ENCODE data around the gene FBXO10.

Gene FBXO10

DNA sequence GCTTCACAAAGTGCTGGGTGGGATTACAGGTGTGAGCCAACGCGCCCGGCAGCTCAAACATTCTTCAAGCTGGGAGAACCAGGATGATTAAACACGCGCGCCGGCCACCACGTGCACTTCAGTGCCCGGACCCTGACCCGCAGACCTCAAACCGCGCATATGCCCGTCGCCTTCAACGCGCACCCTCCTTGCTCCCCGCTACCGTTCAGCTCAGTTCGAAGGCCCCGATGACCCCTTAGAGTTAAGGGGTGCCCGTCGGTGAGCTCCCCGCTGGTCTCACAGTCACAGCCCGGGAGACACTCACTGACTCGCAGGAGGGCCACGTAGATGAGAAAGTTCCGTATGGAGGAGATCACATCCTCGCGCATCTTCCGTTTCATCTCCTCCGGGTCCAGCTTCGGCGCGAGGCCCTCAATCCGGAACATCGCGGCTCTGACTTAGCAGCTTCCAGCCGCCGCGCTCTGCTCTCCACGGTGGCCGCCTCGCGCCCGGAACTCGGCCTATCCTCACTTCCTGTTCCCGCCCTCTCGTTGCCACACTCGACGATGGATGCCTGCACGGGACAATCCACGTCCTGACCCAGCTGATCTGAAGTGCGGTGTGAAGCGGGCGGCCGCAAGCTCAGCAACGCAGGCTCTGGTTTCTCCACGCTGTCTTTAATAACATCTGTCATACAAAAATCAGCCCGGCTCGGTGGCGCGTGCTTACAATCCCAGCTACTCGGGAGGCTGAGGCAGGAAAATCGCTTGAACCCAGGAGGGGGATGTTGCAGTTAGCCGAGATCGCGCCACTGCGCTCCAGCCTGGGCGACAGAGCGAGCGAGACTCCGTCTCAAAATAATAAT, 16.1 kb upstream of the FBXO10 start, which contains the start of gene TOMM5:
Gene TOMM5, minus strand, starts transcription at position 490 of the 844 bp plus-strand sequence. Its CDS starts 65 bp downstream, at position 425.
- peak; percentile 96 for DNase-seq

GRCh38 chr9:37587521-37587920, 11.3 kb upstream of the FBXO10 start:
- DNase-seq, result no peak

GRCh38 chr9:37583522-37584121, 7.4 kb upstream of the FBXO10 start:
- DNase-seq, result no peak

GRCh38 chr9:37582548-37583157, 6.5 kb upstream of the FBXO10 start:
- DNase-seq, result peak; percentile 85

- DNase-seq, result no peak
Observed at GRCh38 chr9:37575511-37575914, 667 bp downstream of the FBXO10 start.

DNA sequence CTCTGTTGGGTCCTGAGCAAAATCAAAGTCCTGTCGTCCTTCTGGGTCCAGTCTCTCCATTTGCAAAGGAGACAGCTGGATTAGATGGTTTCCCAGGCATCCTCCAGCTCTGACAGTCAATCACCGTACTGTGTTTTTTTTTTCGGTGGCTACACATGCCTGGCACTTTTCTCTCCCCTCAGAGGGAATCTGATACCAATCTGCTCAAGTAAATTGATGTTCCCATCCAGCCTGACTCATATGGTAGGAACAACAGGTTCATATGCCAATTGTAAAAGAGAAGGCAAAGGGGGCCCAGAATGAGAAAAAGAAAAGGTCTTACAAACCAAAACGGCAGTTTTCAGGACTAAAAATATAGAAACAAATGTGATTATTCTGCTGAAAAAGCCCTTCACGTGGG, 1.2 kb downstream of the FBXO10 start:
- DNase-seq, result no peak

DNA sequence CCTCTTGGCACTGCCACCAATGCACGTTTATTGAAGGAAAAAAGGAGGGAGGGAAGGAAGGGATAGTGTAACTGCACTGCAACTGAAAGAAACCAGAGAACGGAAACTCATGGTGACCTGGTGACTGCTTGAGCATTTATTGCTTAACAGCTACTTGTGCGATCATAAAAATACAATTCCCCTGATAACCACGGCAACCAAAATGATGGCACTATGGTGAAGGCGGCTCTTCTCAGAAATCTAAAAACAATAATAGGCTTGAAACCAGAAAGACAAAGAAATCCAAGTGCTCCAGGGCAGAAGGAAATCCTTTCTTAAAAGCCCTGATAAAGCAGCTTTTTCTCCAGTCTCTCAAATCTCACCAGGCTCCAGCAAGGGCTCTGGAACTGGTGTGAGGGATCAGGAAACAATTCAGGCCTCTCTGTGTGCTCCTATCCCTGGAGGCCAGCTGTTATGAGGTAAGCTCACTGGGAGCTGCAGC, 1.9 kb downstream of the FBXO10 start:
- DNase-seq, result no peak

- DNase-seq, result no peak
Observed at GRCh38 chr9:37571282-37571681, 4.9 kb downstream of the FBXO10 start.

GRCh38 chr9:37566716-37567115, 9.5 kb downstream of the FBXO10 start:
- no peak for DNase-seq

DNA sequence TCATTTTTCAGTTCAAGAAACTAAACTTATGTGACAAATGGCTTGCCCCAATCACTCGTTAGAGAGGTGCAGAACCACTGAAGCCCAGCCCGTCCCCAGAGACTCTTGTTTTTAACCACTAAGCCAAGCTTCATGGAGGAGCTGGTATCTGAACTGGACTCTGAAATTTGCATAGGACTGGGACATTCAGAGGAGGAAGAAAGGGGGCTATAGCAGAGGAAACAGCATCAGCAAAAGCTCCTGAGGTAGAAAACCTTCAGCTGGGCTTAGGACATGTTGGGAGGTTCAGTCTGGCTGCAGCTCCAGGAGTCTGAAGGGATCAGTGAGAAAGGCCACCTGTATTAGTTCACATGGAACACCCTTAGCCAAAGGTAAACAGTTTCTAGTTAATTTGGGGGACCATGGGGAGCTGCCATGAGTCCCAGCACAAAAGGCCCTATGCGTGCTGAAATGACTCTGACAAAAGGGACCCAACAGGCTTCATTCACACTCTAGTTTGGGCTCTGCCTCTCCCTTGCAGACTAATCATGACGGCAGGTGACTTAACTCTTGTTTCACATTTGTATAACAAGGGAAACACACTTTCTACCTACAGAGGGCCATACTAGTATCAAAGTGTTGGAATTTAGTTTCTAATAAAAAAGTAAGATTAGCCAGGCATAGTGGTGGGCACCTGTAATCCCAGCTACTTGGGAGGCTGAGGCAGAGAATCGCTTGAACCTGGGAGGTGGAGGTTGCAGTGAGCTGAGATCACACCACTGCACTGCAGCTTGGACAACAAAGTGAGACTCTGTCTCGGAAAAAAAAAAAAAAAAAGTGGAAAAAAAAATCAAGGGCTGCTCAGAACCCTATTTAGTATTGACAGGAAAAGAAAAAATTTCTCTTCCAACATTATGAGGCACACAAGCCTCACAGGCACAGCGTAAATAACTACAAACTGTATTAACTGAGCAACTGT, 10.2 kb downstream of the FBXO10 start:
- DNase-seq, result no peak

GRCh38 chr9:37564916-37565315, 11.3 kb downstream of the FBXO10 start:
- DNase-seq, result no peak

DNA sequence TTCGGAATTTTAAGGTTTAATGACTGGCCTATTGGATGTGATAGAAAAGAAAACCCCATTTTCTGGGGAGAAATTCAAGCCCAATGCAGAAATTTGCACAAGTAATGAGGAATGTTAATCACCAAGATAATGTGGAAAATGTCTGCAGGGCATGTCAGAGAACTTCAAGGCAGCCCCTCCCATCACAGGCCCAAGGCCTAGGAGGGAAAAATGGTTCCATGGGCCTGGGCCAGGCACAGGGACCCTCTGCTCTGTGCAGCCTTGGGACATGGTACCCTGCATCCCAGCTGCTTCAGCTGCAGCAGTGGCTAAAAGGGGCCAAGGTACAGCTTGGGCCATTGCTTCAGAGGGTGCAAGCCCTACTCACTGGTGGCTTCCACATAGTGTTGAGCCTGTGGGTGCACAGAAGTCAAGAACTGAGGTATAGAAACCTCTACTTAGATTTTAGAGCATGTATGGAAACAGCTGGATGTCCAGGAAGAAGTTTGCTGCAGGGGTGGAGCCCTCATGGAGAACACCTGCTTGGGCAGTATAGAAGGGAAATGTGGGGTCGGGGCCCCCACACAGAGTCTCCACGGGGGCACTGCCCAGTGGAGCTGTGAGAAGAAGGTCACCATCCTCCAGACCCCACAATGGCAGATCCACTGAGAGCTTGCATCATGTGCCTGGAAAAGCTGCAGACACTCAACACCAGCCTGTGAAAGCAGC, 12.2 kb downstream of the FBXO10 start:
- DNase-seq, result no peak

- peak; percentile 78 for DNase-seq
Observed at GRCh38 chr9:37562826-37563225, 13.4 kb downstream of the FBXO10 start.

DNA sequence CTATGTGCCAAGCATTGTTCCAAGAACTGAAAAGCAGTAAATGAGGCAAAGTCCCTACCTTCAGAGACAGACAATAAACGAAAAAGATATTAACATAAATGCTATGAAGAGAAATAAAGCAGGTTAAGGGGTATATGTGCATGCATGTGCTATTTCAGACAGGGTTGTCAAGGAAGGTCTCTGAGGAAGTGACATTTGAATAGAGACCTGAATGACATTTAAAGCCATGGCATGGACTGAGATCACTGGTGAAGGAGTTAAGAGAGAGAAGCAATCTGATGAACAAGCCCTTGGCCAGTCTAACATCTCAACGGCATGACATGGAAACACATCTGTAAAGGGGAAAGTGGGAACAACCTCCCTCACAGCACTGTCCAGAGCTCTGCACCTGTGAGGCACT, 14.5 kb downstream of the FBXO10 start:
- DNase-seq, result no peak

GRCh38 chr9:37559855-37560592, 16.2 kb downstream of the FBXO10 start:
- no peak for DNase-seq

DNA sequence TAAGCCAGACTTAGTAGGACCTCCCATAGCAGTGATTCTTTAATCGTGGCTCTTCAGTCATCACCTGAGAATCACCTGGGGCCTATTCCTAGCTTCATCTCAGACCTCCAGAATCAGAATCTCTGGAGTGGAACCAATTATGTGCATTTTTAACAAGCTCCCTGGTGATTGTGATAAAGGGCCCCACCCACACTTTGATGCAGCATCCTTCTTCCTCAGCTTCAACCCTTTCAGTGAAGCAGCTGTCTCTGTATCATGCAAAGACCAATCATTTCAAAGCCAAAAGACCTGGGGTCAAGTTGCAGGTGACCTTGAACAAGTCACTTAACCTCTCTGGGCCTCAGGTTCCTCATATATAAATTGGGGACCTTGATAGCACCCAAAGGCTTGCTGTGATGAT, 17.1 kb downstream of the FBXO10 start:
- DNase-seq, result no peak

- no peak for DNase-seq
Observed at GRCh38 chr9:37555786-37556185, 20.4 kb downstream of the FBXO10 start.

- DNase-seq, result no peak
Observed at GRCh38 chr9:37554318-37554717, 21.9 kb downstream of the FBXO10 start.

GRCh38 chr9:37551888-37552287, 24.3 kb downstream of the FBXO10 start:
- DNase-seq, result no peak

DNA sequence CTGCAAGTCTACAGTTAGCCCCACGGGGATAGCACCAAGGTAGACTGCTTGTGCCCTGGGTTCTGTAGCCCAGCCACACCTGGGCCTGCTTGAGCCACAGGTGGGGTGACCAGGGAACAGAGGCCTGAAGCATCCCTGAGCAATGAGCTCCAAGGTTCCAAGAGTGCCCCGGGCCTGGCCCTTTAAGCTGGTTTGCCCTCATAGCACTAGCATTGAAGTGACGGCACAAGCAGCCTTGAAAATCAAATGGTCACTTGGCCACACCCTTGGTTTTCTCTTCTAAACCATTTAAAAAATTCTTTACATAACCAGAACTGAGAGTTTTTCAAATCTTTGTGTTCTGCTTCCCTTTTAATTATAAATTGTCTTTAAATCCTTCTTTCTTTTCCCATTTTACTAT, 24.7 kb downstream of the FBXO10 start:
- DNase-seq, result no peak

- no peak for DNase-seq
Observed at GRCh38 chr9:37550781-37551180, 25.4 kb downstream of the FBXO10 start.

Measured in hematopoietic multipotent progenitor cell treated with erythropoietin and hydrocortisone succinate and interleukin-3 and kit ligand, for 4 days (in vitro differentiated cells).